ENCODE results near the gene DNAJC5. TPM values are rescaled to one million over a fixed set of nuclear protein-coding genes. Genes with fewer than 3 reads are reported as not detected.

Gene DNAJC5
- total RNA-seq, 1 donor from 2014 or later = 49.8 TPM

DNA sequence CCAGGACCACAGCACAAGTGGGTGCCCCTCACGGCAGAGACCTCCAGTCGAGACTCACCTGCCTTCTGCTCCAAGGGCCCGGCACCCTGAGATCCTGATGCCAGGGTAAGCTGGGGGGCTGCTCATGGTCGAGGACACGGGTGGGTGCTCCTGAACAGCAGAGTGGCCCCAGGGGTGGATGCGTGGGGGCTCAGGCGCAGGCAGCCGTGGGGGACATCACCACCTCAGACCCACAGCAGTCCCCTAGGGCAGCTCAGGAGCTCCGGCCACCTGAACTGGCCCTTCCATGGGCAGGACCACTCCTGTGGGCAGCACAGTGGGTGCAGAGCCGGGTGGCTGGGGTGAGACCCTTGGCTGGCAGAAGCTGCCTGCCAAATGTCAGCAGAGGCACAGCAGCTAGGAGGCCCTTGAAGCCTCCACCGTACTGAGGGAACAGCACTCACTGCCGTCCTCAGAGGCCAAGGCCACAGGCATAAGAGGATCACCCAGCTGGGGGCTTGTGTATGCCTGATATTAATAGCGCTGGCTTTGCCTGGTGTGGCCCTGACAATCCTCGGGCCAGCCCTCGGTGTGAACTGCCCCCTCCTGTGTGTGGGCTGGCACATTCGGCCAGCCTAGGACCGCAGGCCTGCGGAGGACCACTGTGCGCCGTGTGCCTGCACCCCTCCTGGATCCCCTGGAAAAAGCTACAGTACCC, 55.9 kb downstream of the DNAJC5 start:
- no peak for ATAC-seq
- Histone ChIP-seq H3K36me3 (peaks cover 4% of the 10 kb centered on the region), H3K4me3 (no peak overlapping the region), H3K27me3 (no peaks in the 10 kb centered on the region), H3K9me3 (no peaks in the 10 kb centered on the region), H3K27ac (peak overlapping the region; percentile 17), H3K4me1 (peaks cover 76% of the 10 kb centered on the region)
- intact Hi-C loops (cut with DNase I) = no loop called here
- no peak for DNase-seq
- TF ChIP-seq, protein P1, sequence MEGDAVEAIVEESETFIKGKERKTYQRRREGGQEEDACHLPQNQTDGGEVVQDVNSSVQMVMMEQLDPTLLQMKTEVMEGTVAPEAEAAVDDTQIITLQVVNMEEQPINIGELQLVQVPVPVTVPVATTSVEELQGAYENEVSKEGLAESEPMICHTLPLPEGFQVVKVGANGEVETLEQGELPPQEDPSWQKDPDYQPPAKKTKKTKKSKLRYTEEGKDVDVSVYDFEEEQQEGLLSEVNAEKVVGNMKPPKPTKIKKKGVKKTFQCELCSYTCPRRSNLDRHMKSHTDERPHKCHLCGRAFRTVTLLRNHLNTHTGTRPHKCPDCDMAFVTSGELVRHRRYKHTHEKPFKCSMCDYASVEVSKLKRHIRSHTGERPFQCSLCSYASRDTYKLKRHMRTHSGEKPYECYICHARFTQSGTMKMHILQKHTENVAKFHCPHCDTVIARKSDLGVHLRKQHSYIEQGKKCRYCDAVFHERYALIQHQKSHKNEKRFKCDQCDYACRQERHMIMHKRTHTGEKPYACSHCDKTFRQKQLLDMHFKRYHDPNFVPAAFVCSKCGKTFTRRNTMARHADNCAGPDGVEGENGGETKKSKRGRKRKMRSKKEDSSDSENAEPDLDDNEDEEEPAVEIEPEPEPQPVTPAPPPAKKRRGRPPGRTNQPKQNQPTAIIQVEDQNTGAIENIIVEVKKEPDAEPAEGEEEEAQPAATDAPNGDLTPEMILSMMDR (IDR thresholded peaks at IDR 0.05) = no peak

- peaks cover 76% of the 10 kb centered on the region for H3K4me1 ChIP-seq
These were observed 56.7 kb downstream of the DNAJC5 start for GRCh38 chr20:63951398-63952209.

DNA sequence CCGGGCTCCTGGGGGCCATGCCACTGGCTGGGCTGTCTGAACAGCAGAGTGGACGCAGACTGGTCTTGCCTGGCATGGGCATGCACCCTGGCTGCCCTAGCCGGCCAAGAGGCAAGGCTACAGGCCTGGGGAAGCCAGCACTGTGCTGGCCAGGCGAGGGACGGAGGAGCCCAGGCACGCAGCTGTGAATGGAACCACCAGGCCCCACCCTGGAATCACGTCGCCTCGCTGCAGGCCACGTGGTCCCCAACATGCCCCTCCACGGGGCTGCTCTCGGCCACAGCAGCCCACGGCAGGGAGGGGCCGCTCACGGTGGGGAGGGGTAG, 57.2 kb downstream of the DNAJC5 start:
- ATAC-seq (no peak), DNase-seq (no peak)
- TF ChIP-seq, protein P1 (IDR thresholded peaks at IDR 0.05) = no peak
- H3K9me3 ChIP-seq = no peaks in the 10 kb centered on the region
- no peak overlapping the region for H3K27ac ChIP-seq
- intact Hi-C loops (cut with DNase I) = no loop called here
- H3K4me1 ChIP-seq = peaks cover 80% of the 10 kb centered on the region
- H3K27me3 ChIP-seq = no peaks in the 10 kb centered on the region
- no peak overlapping the region for H3K4me3 ChIP-seq
- H3K36me3 ChIP-seq = no peaks in the 10 kb centered on the region

More at GRCh38 chr20:63951398-63952209, 56.7 kb downstream of the DNAJC5 start:
- DNase-seq (no peak), ATAC-seq (no peak)
- Histone ChIP-seq H3K27me3 (no peaks in the 10 kb centered on the region), H3K9me3 (no peaks in the 10 kb centered on the region), H3K27ac (peak overlapping the region; percentile 17), H3K36me3 (no peaks in the 10 kb centered on the region), H3K4me3 (no peak overlapping the region)
- TF ChIP-seq, protein P1 (IDR thresholded peaks at IDR 0.05) = no peak
- intact Hi-C loops (cut with DNase I) = no loop called here

DNA sequence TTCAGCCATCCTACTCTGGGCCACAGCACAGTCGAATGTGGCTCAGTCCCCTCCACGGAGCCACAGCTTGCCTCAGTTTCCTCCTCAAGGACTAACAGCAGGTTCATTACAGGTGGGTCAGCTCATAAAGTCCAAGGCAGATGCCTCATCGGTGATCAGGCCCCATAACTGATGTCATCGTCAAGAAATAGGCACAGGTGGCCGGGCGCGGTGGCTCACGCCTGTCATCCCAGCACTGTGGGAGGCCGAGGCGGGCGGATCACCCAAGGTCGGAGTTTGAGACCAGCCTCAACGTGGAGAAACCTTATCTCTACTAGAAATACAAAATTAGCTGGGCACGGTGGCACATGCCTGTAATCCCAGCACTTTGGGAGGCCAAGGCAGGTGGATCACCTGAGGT, 57.8 kb downstream of the DNAJC5 start:
- no peak overlapping the region for H3K4me3 ChIP-seq
- no peak overlapping the region for H3K27ac ChIP-seq
- no peaks in the 10 kb centered on the region for H3K36me3 ChIP-seq
- ATAC-seq (no peak), DNase-seq (no peak)
- TF ChIP-seq, protein P1 (IDR thresholded peaks at IDR 0.05) = no peak
- no peaks in the 10 kb centered on the region for H3K27me3 ChIP-seq
- intact Hi-C loops (cut with DNase I) = no loop called here
- no peaks in the 10 kb centered on the region for H3K9me3 ChIP-seq
- peaks cover 80% of the 10 kb centered on the region for H3K4me1 ChIP-seq

GRCh38 chr20:63953764-63954429, 59.0 kb downstream of the DNAJC5 start:
- ATAC-seq (no peak), DNase-seq (no peak)
- Histone ChIP-seq H3K9me3 (no peaks in the 10 kb centered on the region), H3K4me1 (peaks cover 76% of the 10 kb centered on the region), H3K4me3 (no peak overlapping the region), H3K27ac (peak overlapping the region; percentile 8), H3K36me3 (no peaks in the 10 kb centered on the region), H3K27me3 (no peaks in the 10 kb centered on the region)
- TF ChIP-seq, protein P1 (IDR thresholded peaks at IDR 0.05) = no peak
- intact Hi-C loops (cut with DNase I) = no loop called here

Measured in upper lobe of right lung (tissue), 1 donor.